Measurements from ENCODE around the gene CACNA1C.
A peak's percentile ranks its signal among the peaks of the same experiment; 100 is the strongest.

CACNA1C gene

GRCh38 chr12:2173971-2174370 lies 121.2 kb downstream of the CACNA1C start:
- H3K27me3 ChIP-seq (ENCODE audit: control insufficient read depth in 5 of 5, insufficient read depth in 4 of 5, low read length in 5 of 5) = peaks cover 0 to 4% (median 3%) of the 10 kb centered on the region in 5 donors

GRCh38 chr12:2177003-2177402 lies 124.2 kb downstream of the CACNA1C start:
- Histone ChIP-seq H3K9me3 (ENCODE audit: control insufficient read depth in 5 of 5, low read length in 5 of 5) (no peaks in the 10 kb centered on the region), H3K36me3 (ENCODE audit: control insufficient read depth in 5 of 5, insufficient read depth in 5 of 5, low read length in 5 of 5) (no peaks in the 10 kb centered on the region), H3K4me1 (ENCODE audit: control insufficient read depth in 5 of 5, insufficient read depth in 5 of 5, low read length in 5 of 5) (peaks cover 0 to 6% (median 3%) of the 10 kb centered on the region in 5 donors), H3K9ac (ENCODE audit: low read length in 5 of 5) (no peak overlapping the region), H3K27ac (ENCODE audit: low read depth, low read length) (no peak overlapping the region), H3K4me3 (ENCODE audit: low read depth in 1 of 5, low read length in 5 of 5) (no peak overlapping the region), H3K27me3 (ENCODE audit: control insufficient read depth in 5 of 5, insufficient read depth in 4 of 5, low read length in 5 of 5) (peaks cover 0 to 4% (median 3%) of the 10 kb centered on the region in 5 donors)

More at GRCh38 chr12:2173971-2174370, 121.2 kb downstream of the CACNA1C start:
- H3K36me3 ChIP-seq (ENCODE audit: control insufficient read depth in 5 of 5, insufficient read depth in 5 of 5, low read length in 5 of 5) = no peaks in the 10 kb centered on the region
- no peaks in the 10 kb centered on the region for H3K9me3 ChIP-seq (ENCODE audit: control insufficient read depth in 5 of 5, low read length in 5 of 5)
- no peak overlapping the region for H3K27ac ChIP-seq (ENCODE audit: low read depth, low read length)
- H3K4me3 ChIP-seq (ENCODE audit: low read depth in 1 of 5, low read length in 5 of 5) = no peak overlapping the region
- H3K9ac ChIP-seq (ENCODE audit: low read length in 5 of 5) = no peak overlapping the region
- H3K4me1 ChIP-seq (ENCODE audit: control insufficient read depth in 5 of 5, insufficient read depth in 5 of 5, low read length in 5 of 5) = no peaks in the 10 kb centered on the region

GRCh38 chr12:2177751-2178150 lies 125.0 kb downstream of the CACNA1C start:
- no peak overlapping the region for H3K27ac ChIP-seq (ENCODE audit: low read depth, low read length)
- H3K36me3 ChIP-seq (ENCODE audit: control insufficient read depth in 5 of 5, insufficient read depth in 5 of 5, low read length in 5 of 5) = no peaks in the 10 kb centered on the region
- H3K9me3 ChIP-seq (ENCODE audit: control insufficient read depth in 5 of 5, low read length in 5 of 5) = no peaks in the 10 kb centered on the region
- no peak overlapping the region for H3K9ac ChIP-seq (ENCODE audit: low read length in 5 of 5)
- no peak overlapping the region for H3K4me3 ChIP-seq (ENCODE audit: low read depth in 1 of 5, low read length in 5 of 5)
- peaks cover 0 to 4% (median under 1%) of the 10 kb centered on the region in 5 donors for H3K27me3 ChIP-seq (ENCODE audit: control insufficient read depth in 5 of 5, insufficient read depth in 4 of 5, low read length in 5 of 5)
- H3K4me1 ChIP-seq (ENCODE audit: control insufficient read depth in 5 of 5, insufficient read depth in 5 of 5, low read length in 5 of 5) = peaks cover 0 to 6% (median 3%) of the 10 kb centered on the region in 5 donors

GRCh38 chr12:2179058-2179457 lies 126.3 kb downstream of the CACNA1C start:
- H3K4me1 ChIP-seq (ENCODE audit: control insufficient read depth in 5 of 5, insufficient read depth in 5 of 5, low read length in 5 of 5) = peaks cover 0 to 10% (median 6%) of the 10 kb centered on the region in 5 donors
- H3K27me3 ChIP-seq (ENCODE audit: control insufficient read depth in 5 of 5, insufficient read depth in 4 of 5, low read length in 5 of 5) = peaks cover 0 to 4% (median 0%) of the 10 kb centered on the region in 5 donors
- no peak overlapping the region for H3K4me3 ChIP-seq (ENCODE audit: low read depth in 1 of 5, low read length in 5 of 5)
- no peaks in the 10 kb centered on the region for H3K36me3 ChIP-seq (ENCODE audit: control insufficient read depth in 5 of 5, insufficient read depth in 5 of 5, low read length in 5 of 5)
- no peak overlapping the region for H3K9ac ChIP-seq (ENCODE audit: low read length in 5 of 5)
- H3K9me3 ChIP-seq (ENCODE audit: control insufficient read depth in 5 of 5, low read length in 5 of 5) = no peaks in the 10 kb centered on the region
- H3K27ac ChIP-seq (ENCODE audit: low read depth, low read length) = no peak overlapping the region

- H3K27me3 ChIP-seq (ENCODE audit: control insufficient read depth in 5 of 5, insufficient read depth in 4 of 5, low read length in 5 of 5) = peaks cover 0 to 4% (median 0%) of the 10 kb centered on the region in 5 donors
- peaks cover 0 to 15% (median 7%) of the 10 kb centered on the region in 5 donors for H3K4me1 ChIP-seq (ENCODE audit: control insufficient read depth in 5 of 5, insufficient read depth in 5 of 5, low read length in 5 of 5)
- peak overlapping the region; percentile 5 for H3K27ac ChIP-seq (ENCODE audit: low read depth, low read length)
- peak overlapping the region in 1 of 5 donors; percentile 6 for H3K9ac ChIP-seq (ENCODE audit: low read length in 5 of 5)
- H3K9me3 ChIP-seq (ENCODE audit: control insufficient read depth in 5 of 5, low read length in 5 of 5) = no peaks in the 10 kb centered on the region
- H3K36me3 ChIP-seq (ENCODE audit: control insufficient read depth in 5 of 5, insufficient read depth in 5 of 5, low read length in 5 of 5) = no peaks in the 10 kb centered on the region
- H3K4me3 ChIP-seq (ENCODE audit: low read depth in 1 of 5, low read length in 5 of 5) = no peak overlapping the region
Observed at GRCh38 chr12:2179953-2180736, 127.4 kb downstream of the CACNA1C start.

GRCh38 chr12:2180737-2181082 lies 127.9 kb downstream of the CACNA1C start:
- Histone ChIP-seq H3K4me3 (ENCODE audit: low read depth in 1 of 5, low read length in 5 of 5) (no peak overlapping the region), H3K4me1 (ENCODE audit: control insufficient read depth in 5 of 5, insufficient read depth in 5 of 5, low read length in 5 of 5) (peaks cover 0 to 15% (median 7%) of the 10 kb centered on the region in 5 donors), H3K9ac (ENCODE audit: low read length in 5 of 5) (no peak overlapping the region), H3K27me3 (ENCODE audit: control insufficient read depth in 5 of 5, insufficient read depth in 4 of 5, low read length in 5 of 5) (peaks cover 0 to 4% (median 0%) of the 10 kb centered on the region in 5 donors), H3K36me3 (ENCODE audit: control insufficient read depth in 5 of 5, insufficient read depth in 5 of 5, low read length in 5 of 5) (no peaks in the 10 kb centered on the region), H3K27ac (ENCODE audit: low read depth, low read length) (peak overlapping the region; percentile 5), H3K9me3 (ENCODE audit: control insufficient read depth in 5 of 5, low read length in 5 of 5) (peaks cover 0 to 3% (median 0%) of the 10 kb centered on the region in 5 donors)

GRCh38 chr12:2183556-2184541 lies 131.1 kb downstream of the CACNA1C start:
- H3K9me3 ChIP-seq (ENCODE audit: control insufficient read depth in 5 of 5, low read length in 5 of 5) = peaks cover 0 to 4% (median 0%) of the 10 kb centered on the region in 5 donors
- no peaks in the 10 kb centered on the region for H3K36me3 ChIP-seq (ENCODE audit: control insufficient read depth in 5 of 5, insufficient read depth in 5 of 5, low read length in 5 of 5)
- H3K27me3 ChIP-seq (ENCODE audit: control insufficient read depth in 5 of 5, insufficient read depth in 4 of 5, low read length in 5 of 5) = no peaks in the 10 kb centered on the region
- H3K4me1 ChIP-seq (ENCODE audit: control insufficient read depth in 5 of 5, insufficient read depth in 5 of 5, low read length in 5 of 5) = peaks cover 0 to 15% (median 7%) of the 10 kb centered on the region in 5 donors
- H3K9ac ChIP-seq (ENCODE audit: low read length in 5 of 5) = no peak overlapping the region
- no peak overlapping the region for H3K27ac ChIP-seq (ENCODE audit: low read depth, low read length)
- H3K4me3 ChIP-seq (ENCODE audit: low read depth in 1 of 5, low read length in 5 of 5) = no peak overlapping the region

GRCh38 chr12:2185751-2186341 lies 133.1 kb downstream of the CACNA1C start:
- no peaks in the 10 kb centered on the region for H3K27me3 ChIP-seq (ENCODE audit: control insufficient read depth in 5 of 5, insufficient read depth in 4 of 5, low read length in 5 of 5)
- no peak overlapping the region for H3K4me3 ChIP-seq (ENCODE audit: low read depth in 1 of 5, low read length in 5 of 5)
- H3K36me3 ChIP-seq (ENCODE audit: control insufficient read depth in 5 of 5, insufficient read depth in 5 of 5, low read length in 5 of 5) = no peaks in the 10 kb centered on the region
- peaks cover 0 to 4% (median 0%) of the 10 kb centered on the region in 5 donors for H3K9me3 ChIP-seq (ENCODE audit: control insufficient read depth in 5 of 5, low read length in 5 of 5)
- no peak overlapping the region for H3K27ac ChIP-seq (ENCODE audit: low read depth, low read length)
- peaks cover 0 to 11% (median 7%) of the 10 kb centered on the region in 5 donors for H3K4me1 ChIP-seq (ENCODE audit: control insufficient read depth in 5 of 5, insufficient read depth in 5 of 5, low read length in 5 of 5)
- H3K9ac ChIP-seq (ENCODE audit: low read length in 5 of 5) = no peak overlapping the region

GRCh38 chr12:2187195-2187945 lies 134.6 kb downstream of the CACNA1C start:
- no peaks in the 10 kb centered on the region for H3K27me3 ChIP-seq (ENCODE audit: control insufficient read depth in 5 of 5, insufficient read depth in 4 of 5, low read length in 5 of 5)
- H3K4me1 ChIP-seq (ENCODE audit: control insufficient read depth in 5 of 5, insufficient read depth in 5 of 5, low read length in 5 of 5) = peaks cover 0 to 11% (median 7%) of the 10 kb centered on the region in 5 donors
- H3K9me3 ChIP-seq (ENCODE audit: control insufficient read depth in 5 of 5, low read length in 5 of 5) = peaks cover 0 to 4% (median 0%) of the 10 kb centered on the region in 5 donors
- no peak overlapping the region for H3K9ac ChIP-seq (ENCODE audit: low read length in 5 of 5)
- no peak overlapping the region for H3K27ac ChIP-seq (ENCODE audit: low read depth, low read length)
- peaks cover 0 to 4% (median 0%) of the 10 kb centered on the region in 5 donors for H3K36me3 ChIP-seq (ENCODE audit: control insufficient read depth in 5 of 5, insufficient read depth in 5 of 5, low read length in 5 of 5)
- H3K4me3 ChIP-seq (ENCODE audit: low read depth in 1 of 5, low read length in 5 of 5) = no peak overlapping the region
